HCT116 (cell line): Measurements from ENCODE around the gene CACNB3.

Source experiments
- CTCF ChIP-seq, 3 experiments: fragments of 200-600 bp in 1 of 3; sonication (generic) in 1 of 3; IDR thresholded peaks in 2 of 3; conservative IDR thresholded peaks in 1 of 3; 2 replicates each; pipeline ENCODE4 v1.5.1; 2012 to 2017; ENCODE audit warnings: low read depth in 2 of 3, low read length in 2 of 3, antibody characterized with exemption in 1 of 3, borderline replicate concordance in 1 of 3, control low read depth in 1 of 3, mild to moderate bottlenecking in 1 of 3, mixed read lengths in 1 of 3, mixed run types in 1 of 3, moderate library complexity in 1 of 3; ENCODE audit not compliant: insufficient read depth in 1 of 3
- EZH2 ChIP-seq: fragments of 200-600 bp; sonication (generic); IDR thresholded peaks from 2 replicates; pipeline ENCODE4 v1.6.1; 2017; ENCODE audit warnings: antibody characterized with exemption, mixed run types
- EZH2phosphoT487 ChIP-seq: fragments of 200-600 bp; IDR thresholded peaks from 2 replicates; pipeline ENCODE4 v1.6.1; 2018; ENCODE audit warnings: antibody characterized with exemption, borderline replicate concordance
- FOSL1 ChIP-seq: IDR thresholded peaks from 2 replicates; pipeline ENCODE4 v1.6.1; 2012; ENCODE audit warnings: low read depth
- JUND ChIP-seq: IDR thresholded peaks from 2 replicates; pipeline ENCODE4 v1.6.1; 2012
- MAX ChIP-seq: IDR thresholded peaks from 2 replicates; pipeline ENCODE4 v1.6.1; 2012
- POLR2A ChIP-seq: IDR thresholded peaks from 2 replicates; pipeline ENCODE4 v1.7.0; 2011; ENCODE audit warnings: borderline replicate concordance; ENCODE audit not compliant: insufficient read depth, insufficient read length; ENCODE audit errors: extremely low read depth
- POLR2AphosphoS5 ChIP-seq: IDR thresholded peaks from 2 replicates; pipeline ENCODE4 v1.6.1; 2011; ENCODE audit warnings: mild to moderate bottlenecking, low read depth, low read length, moderate library complexity
- RAD21 ChIP-seq: IDR thresholded peaks from 2 replicates; pipeline ENCODE4 v1.6.1; 2012; ENCODE audit warnings: low read depth, mild to moderate bottlenecking
- REST ChIP-seq: IDR thresholded peaks from 2 replicates; pipeline ENCODE4 v1.6.1; 2012; ENCODE audit warnings: low read depth
- SIN3A ChIP-seq: IDR thresholded peaks from 2 replicates; pipeline ENCODE4 v1.6.1; 2012; ENCODE audit warnings: low read depth
- SRF ChIP-seq: IDR thresholded peaks from 2 replicates; pipeline ENCODE4 v1.6.1; 2012; ENCODE audit warnings: low read depth

GRCh38 chr12:48859607-48860006 is 41.3 kb downstream of the CACNB3 start:
- no peak for TF ChIP-seq POLR2A
- no peak for TF ChIP-seq JUND
- TF ChIP-seq FOSL1, result no peak
- TF ChIP-seq CTCF (IDR thresholded peaks at IDR 0.05 in 2 of 3, conservative IDR thresholded peaks at IDR 0.05 in 1 of 3; ENCODE audit: borderline replicate concordance in 1 of 3, insufficient read depth in 1 of 3, low read depth in 2 of 3, low read length in 2 of 3), result no peak
- no peak for TF ChIP-seq SIN3A
- no peak for TF ChIP-seq REST
- no peak for TF ChIP-seq MAX
- no peak for TF ChIP-seq SRF
- TF ChIP-seq EZH2, result no peak
- TF ChIP-seq RAD21, result no peak
- no peak for TF ChIP-seq EZH2phosphoT487
- no peak for TF ChIP-seq POLR2AphosphoS5
